Activated T-cell treated with anti-CD3 and anti-CD28 coated beads for 48 hours (primary cell): Measurements from ENCODE around the gene FGGY.

Experiments used
- DNase-seq: peaks from one replicate; pipeline ENCODE4 v3.0.0-alpha.2; 2020; ENCODE audit warnings: low read depth

FGGY gene

DNA sequence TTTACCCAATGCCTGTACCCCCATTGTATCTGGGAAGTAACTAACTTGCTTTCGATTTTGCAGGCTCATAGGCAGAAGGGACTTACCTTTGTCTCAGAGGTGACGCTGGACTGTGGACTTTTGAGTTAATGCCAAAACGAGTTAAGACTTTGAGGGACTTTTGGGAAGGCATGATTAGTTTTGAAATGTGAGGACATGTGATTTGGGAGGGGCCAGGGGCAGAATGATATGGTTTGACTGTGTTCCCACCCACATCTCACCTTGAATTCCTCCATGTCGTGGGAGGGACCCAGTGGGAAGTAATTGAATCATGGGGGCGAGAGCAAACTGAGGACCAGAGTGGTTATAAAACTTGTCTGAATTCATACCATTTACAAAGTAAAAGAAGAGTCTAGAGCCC is 440.7 kb downstream of the FGGY start:
- DNase-seq: no peak

DNA sequence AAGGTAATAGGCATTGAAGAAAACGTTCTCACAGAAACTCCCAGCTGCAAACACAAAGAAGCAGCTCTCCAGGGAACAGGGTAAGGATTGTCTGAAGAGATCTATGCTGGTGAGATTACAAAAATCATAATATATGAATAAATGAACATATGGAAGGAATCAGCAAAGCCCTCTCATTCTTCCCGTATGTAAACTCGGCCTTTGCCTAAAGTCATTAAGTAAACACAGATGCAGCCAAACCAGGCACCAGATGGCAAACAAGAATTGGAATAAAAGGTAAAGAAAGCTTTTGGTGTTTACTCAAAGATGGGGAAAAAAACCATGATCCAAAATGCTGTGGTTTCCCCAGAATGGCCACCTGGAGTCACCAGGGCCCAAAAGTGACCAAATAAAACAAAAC is 441.3 kb downstream of the FGGY start:
- DNase-seq: no peak

DNA sequence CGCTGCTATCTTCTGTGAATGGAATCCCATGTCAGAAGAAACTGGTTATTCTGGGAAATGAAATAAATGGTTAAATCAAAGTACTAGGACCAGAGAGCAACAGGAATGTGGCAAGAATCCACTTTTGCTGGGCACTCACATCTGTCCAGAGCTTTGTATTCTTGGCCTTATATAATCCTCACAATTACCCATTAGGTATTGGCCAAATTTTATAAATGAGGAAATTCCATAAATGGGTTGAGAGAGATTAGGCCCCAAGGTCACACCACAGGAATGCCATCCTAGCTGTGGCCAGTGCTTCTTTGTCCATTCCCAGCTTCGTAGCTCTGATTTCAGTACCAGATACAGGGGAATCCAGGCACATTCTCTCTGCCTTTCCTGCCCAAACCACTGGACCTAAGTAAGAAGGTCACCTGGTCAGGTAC is 441.7 kb downstream of the FGGY start:
- DNase-seq: no peak

DNA sequence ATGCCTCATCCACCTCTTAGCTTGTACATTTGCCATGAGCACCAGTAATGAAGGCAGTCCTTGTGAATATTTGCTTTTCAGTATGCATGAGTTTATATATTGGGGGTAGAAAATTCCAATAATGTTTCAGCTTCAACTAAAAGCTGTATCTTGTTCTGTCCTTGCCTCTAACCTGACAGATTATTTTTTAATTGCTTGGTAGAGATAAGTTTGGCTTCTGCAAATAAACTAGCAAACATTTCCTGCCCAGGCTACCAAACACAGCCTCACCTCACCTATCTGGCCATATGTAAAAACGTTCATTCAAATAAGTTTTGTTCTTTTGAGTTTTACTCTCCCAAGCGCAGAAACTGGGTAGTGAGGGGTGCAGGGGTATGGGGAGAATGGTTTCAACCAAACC is 442.2 kb downstream of the FGGY start:
- DNase-seq: no peak

- DNase-seq: no peak
These were observed 445.6 kb downstream of the FGGY start for GRCh38 chr1:59742526-59742925.

DNA sequence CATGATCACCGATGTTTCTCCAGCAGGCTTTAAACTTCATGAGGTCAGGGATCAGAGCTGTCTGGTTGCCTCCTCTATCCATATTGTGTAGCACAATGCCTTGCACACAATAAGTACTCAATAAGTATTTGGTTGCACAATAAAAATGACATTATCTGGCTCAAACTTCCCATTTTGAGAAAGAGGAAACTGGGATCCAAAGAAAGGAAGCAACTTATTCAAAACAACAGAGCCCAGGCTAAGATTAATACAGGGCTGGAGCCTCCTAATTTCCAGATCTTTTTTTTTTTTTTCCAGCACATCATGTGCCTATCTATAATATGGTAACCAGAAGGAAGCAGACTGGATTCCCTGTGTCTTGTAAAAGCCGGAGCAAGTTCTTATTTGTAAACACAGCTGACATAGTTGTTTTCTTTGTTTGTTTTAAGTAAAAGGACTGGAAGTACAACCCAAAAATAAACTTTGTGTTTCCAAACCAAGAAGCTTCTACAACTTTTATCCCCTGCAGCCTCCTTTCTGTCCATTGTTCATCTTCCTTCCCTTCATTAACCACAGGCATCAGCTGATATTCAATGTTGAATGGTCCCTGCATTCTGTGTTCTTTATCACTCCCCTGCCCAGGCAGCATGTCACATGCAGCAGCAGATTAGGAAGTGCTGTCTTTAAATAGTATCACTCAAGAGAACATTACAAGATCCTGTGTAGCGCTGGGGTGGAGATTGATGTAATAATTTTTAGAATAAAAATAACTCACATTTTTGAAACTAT is 446.6 kb downstream of the FGGY start:
- no peak for DNase-seq

DNA sequence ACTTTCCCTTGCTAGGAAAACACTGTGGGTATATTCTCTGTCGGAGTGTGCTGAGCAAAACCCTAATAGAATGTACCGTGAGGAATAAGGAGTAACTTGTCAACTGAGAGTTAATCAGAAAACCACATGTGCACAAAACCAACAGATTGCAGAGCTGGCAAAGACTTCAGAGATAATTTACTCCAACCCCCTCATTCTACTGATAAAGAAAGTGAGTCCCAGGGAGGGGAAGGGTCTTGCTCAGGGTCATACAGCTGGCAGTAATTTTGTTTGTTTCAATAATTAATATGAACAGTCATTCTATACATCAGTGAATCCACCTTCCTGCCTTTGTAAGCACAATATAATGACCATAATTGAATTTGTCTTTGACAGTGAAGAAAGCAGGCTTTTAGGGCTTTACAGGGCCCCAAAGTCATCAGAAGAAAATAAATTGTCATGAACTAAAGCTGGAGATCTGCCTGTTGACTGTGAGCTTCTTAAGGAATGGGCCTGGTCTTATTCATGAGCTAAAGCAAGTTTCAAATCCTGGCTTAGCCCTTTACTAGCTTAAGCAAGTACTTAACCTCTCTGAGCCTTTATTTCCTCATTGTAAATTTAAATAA is 450.6 kb downstream of the FGGY start:
- DNase-seq: no peak

DNA sequence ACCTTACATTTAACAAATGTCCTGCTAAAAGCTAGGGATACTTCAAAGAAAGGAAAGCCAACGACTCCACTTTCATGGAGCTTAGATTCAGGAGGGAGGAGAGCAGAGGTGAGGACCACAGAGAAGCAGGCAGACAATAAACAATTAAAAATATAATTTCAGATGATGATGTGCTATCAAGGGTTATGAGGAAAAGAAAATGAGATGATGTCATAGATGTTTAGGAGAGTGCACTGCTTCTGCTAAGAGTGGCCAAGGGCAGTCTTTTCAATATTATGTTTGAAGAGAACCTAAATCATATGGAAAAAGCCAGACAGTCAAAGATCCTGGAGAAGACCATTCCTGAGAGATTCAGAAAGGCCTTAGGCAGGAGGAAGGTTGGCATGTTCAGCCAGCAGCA is 451.2 kb downstream of the FGGY start:
- DNase-seq: no peak

GRCh38 chr1:59750328-59751003 is 453.6 kb downstream of the FGGY start:
- DNase-seq: no peak

DNA sequence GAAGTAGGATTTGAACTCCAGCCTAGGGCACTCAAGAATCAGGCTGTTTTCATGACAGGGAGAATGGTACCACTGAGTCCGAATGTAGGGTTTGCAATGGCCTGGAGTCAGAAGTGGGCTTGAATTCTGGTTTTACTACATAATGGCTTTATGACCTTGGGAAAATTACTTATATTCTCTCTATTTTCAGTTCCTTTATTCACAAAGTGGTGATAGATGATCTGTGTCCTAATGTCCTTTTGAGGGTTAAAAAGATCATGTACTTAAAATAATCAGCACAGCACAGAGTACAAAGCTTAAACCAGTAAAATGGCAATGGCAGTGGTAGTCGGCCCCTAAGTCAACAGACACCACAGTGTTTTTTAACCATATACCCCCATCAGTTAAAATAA is 454.1 kb downstream of the FGGY start:
- no peak for DNase-seq

- no peak for DNase-seq
These were observed 454.9 kb downstream of the FGGY start for GRCh38 chr1:59751801-59752200.

DNA sequence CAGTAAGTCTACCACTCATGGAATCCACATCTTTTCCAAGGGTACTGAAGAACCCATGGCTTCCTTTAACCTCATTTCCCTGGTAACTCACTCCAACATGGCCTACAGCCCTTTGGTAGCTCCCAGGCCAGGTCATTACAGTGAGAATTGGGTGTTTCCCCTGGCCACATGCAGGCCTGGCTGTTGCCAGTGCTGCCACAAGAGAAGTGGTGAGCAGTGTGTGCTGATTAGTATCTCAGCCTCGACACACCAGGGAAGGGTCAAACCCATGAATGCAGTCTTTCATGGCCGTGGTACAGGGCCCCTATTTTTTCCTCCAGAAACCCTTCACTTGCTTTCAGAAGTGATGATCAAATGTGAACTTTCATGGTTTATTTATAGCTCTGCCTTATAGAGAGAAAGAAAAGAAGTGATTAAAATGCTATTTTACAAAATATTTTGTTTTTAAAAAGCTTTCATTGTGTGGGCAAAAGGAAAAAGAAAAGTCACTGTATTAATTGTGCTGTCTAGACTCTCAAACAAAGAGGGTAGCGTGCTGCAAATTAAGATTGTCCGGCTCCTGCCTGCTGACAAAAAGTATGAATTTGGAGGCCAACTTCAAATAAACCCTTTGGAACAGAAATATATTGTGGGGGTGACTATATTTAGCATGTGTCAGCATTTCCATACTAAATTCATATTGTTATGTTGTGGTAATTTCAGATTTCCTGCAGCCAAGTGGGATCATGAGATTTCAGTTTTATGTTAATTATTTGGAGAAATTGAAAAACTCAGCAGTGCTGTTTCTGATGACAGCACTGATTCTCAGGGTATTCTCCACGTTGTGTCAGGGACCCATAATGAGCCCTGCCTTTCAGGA is 455.9 kb downstream of the FGGY start:
- no peak for DNase-seq

DNA sequence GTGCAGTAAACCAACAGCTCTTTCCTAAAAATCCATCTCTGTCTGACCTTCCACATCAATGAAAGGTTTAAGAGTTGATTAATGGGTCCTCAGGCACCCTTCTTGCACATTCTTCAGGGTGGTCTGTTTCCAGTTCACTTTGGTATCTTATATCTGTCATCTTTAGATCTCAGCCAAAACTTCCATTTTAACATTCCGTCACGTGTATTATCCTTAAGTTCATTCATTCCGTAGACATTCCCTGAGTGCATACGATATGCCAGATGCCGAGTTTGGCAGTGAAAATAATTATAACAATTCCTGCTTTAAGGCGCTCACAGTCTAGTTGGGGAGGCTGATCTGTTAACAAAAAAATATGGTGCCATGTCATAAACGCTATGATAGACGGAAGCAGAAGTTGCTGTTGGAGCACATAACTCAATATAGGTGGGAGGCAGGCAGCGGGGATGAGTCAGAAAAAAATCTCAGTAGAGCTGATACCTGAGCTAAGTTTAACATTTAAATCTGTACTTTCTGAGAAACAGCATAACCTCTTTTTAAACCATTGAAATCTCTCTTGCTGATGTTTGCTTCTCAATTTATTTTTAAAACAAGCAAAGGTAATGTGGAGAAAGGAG is 458.3 kb downstream of the FGGY start:
- no peak for DNase-seq

DNA sequence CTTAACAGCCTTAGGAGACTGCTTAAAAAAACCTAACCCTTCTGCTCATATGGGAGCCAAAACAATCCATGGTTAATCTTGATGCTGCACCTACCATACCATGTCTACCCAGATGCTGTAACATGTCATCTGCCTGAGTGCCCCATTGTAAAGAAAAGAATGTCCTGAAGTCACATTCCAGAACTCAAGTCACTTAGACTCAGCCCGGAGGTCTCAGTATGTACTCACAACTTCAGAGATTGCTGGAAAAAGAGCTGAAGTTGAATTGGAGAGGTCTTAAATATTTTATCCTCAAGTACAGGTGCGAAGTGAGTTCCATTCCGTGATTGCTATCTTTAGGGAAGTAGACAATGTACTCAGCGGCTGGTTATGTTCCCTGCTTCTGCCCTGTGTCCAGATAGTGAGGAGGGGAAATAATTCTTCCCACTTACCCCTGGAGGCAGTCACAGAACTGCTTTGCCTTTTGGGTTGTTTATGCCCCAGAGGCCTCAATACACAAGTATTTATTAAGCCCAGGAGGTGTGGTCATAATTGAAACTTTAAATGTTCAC is 460.4 kb downstream of the FGGY start:
- no peak for DNase-seq

DNA sequence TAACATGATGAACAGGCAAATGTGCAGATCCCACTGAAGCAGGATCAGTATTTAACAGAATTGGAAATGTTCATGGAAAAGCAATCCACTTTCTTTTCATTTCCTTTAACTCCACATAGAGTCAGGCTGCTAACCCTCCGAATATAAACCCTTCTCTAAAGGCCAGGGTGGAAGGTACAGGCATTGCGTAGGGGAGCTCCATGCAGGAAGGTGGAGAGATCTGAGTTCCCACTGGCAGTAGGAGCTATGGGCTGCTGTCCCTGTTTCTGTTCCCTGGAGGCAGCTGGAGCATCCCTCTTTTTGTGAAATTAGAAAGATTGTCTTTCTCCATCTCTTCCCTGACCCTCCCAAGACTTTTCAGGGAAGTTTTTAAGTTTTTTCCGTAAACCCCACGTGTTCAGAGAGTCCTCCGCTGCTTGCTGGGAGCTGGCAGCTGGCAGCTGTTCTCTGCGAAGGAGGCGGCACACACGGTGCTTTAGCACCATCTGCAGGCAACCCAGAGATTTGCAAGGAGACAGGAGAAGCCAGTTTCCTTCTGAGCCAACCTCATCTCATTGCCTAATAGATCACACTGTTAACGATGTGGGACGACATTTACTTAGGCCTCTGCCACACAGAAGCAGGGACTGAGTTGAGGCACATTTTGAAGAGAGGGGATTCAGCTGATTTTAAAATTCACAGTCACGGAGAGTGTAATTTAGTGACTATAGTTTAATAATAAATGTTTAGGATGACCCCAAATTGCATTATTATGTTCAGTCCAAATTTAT is 462.4 kb downstream of the FGGY start:
- peak; percentile 65 for DNase-seq

DNA sequence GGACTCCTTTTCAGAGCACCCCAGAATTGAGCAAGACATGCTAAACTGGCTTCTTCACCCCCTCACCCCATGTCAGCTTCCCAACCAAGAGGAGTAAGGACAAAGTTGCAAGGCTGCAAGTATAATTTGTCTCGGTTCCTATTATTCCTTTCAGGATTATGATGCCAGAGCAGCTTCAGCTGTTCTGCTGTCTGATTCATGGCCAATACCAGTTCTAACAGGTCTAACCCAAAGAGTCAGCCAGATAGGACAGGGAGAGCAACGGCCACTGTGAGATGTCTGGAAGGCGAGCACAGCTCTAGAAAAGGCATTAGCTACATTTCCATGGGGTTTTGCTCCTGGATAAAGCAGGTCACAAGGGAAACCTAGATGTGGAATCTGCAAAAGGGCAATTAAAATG is 464.5 kb downstream of the FGGY start:
- no peak for DNase-seq

DNA sequence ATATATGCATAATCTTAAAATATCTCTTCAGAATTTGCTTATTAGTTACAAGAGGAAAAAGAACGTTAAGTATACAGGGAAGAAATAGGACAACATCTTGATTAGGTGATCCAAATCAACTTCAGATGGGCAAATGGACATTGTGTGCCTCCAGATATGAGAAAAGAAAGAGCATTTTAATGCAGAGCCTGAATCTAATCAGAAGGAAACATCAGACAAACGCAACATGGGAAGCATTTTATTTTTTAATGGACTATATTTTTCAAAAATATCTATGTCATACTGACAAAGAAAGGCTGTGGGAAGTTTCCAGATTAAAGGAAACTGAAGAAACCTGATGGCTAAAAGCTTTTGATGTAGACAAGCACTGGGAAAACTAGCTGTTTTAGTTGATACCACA is 466.5 kb downstream of the FGGY start:
- no peak for DNase-seq

GRCh38 chr1:59765011-59765730 is 468.3 kb downstream of the FGGY start:
- DNase-seq: no peak

DNA sequence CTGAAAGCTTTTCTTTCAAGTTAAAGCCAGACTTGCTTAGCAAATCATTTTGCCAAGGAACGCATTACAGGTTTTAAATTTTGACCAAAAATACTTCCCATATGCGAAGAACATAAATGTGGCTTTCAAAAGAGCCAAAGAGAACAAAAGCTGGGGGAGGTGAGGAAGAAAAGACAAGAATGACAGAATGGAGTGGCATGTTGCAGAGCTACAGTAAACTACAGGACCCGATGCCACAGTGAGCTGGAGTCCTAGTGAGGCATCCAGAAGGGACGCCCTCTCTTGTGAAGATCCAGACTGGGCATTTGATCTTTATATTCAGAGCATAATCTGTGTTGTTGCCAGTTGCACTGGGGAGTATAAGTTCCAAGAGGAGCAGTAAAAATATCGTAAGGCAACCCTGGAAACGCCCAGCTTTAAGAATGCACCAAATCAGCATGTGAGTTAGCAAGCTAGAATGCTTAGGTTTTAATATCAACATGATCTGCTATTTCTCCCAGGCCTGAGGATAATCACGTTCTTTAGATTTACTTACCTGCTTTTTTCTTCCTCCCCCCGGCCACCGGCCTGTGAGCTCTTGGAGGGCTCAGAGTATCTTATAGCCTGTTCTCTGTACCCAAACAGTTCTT is 469.4 kb downstream of the FGGY start:
- DNase-seq: no peak

- DNase-seq: no peak
These were observed 470.2 kb downstream of the FGGY start for GRCh38 chr1:59767119-59767518.
